Skeletal muscle tissue (tissue), 4 donors: ENCODE measurements around the gene ZFAND5. TPM values are rescaled to one million over a fixed set of nuclear protein-coding genes. Genes with fewer than 3 reads are reported as not detected.

Experiments
- H3K27ac ChIP-seq: one replicate; pipeline ENCODE4 v1.7.0; 2013; ENCODE audit warnings: mild to moderate bottlenecking, low read depth, low read length, inconsistent platforms
- H3K27me3 ChIP-seq, 3 donors: one replicate each; pipeline ENCODE4 v1.7.0; 2013; ENCODE audit warnings: low read length in 3 of 3; ENCODE audit not compliant: control insufficient read depth in 3 of 3, insufficient read depth in 3 of 3
- H3K36me3 ChIP-seq, 3 donors: one replicate each; pipeline ENCODE4 v1.7.0; 2013; ENCODE audit warnings: low read length in 3 of 3; ENCODE audit not compliant: control insufficient read depth in 3 of 3, insufficient read depth in 3 of 3
- H3K4me1 ChIP-seq, 3 donors: one replicate each; pipeline ENCODE4 v1.7.0; 2013; ENCODE audit warnings: low read length in 3 of 3, mild to moderate bottlenecking in 3 of 3; ENCODE audit not compliant: control insufficient read depth in 3 of 3, insufficient read depth in 3 of 3
- H3K4me3 ChIP-seq, 3 donors: one replicate each; pipeline ENCODE4 v1.7.0; 2013; ENCODE audit warnings: low read length in 3 of 3
- H3K9ac ChIP-seq, 3 donors: one replicate each; pipeline ENCODE4 v1.7.0; 2013; ENCODE audit warnings: low read length in 3 of 3, mild to moderate bottlenecking in 3 of 3, moderate library complexity in 2 of 3, low read depth in 1 of 3
- H3K9me3 ChIP-seq, 3 donors: one replicate each; pipeline ENCODE4 v1.7.0; 2013; ENCODE audit warnings: low read length in 3 of 3; ENCODE audit not compliant: control insufficient read depth in 3 of 3
- total RNA-seq: library from RNA; depleted of rRNA; stranded (reverse); fragments of >200 nt; gene quantifications from one replicate; pipeline ENCODE4 v1.2.3, GENCODE V29; 2014
- donor health status: Osteomylitis.

ZFAND5 gene
- total RNA-seq, 1 donor from 2014 or later = 104 TPM

DNA sequence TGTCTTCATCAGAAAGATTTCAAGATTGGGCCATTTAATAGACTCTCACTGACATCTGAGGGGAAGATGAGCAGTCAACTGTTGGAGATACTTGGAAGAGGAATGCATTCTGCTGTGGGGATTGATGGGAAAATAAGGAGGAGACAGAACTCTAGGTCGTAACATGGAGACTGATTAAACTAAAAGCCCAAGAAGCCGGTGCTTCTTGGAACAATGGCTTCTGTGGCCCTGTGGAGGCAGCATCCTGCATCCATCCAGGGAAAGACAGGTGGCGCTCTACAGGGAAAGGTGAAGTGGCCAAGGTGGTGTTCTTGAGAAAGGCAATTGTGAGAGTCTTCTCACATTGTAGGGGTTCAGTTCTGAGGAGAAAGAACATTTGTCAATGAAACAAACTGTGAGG lies 31.3 kb downstream of the ZFAND5 start:
- Histone ChIP-seq H3K4me1 (no peaks in the 10 kb centered on the region), H3K9ac (no peak overlapping the region), H3K27ac (no peak overlapping the region), H3K36me3 (no peaks in the 10 kb centered on the region), H3K9me3 (no peaks in the 10 kb centered on the region), H3K4me3 (no peak overlapping the region), H3K27me3 (no peaks in the 10 kb centered on the region)

DNA sequence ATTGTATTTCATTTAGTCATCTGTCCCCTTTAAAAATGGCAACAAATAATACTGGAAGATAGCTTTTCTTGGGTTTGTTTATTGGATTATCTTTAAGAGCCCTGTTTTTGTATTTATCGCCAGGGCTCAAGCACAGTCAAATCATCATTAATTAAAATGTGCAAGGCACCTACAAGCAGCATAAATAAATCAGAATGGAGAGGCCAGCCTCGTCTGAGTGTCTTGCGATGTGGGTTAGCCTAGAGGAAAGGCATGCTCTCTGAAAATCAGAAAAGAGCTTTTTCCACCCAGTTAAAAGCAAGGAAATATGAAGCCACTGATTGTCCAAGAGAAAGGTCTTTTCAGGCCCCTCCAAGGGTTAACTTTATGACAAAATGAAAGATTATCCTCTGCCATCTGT lies 31.8 kb downstream of the ZFAND5 start:
- Histone ChIP-seq H3K36me3 (no peaks in the 10 kb centered on the region), H3K9me3 (no peaks in the 10 kb centered on the region), H3K27ac (no peak overlapping the region), H3K9ac (no peak overlapping the region), H3K27me3 (no peaks in the 10 kb centered on the region), H3K4me1 (no peaks in the 10 kb centered on the region), H3K4me3 (no peak overlapping the region)

DNA sequence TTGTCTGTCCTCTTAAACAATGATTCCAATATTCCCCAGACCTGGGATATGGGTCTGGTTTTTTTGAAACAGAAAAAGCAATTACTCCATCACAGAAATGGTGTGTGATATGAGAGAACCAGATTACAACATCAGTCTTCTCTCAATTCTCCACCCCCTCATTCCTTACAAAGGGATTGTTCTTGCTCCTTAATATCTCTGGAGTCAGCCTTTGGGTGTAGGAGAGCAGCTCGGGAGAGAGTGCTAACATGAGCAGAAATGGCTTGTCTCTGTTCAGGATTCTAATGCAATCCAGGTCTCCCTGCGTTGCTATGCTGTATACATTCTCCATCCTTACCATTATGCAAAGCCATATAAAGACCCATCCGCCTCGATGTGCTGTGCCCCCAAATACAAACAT lies 32.7 kb downstream of the ZFAND5 start:
- no peaks in the 10 kb centered on the region for H3K36me3 ChIP-seq
- H3K27me3 ChIP-seq = no peaks in the 10 kb centered on the region
- H3K9ac ChIP-seq = no peak overlapping the region
- H3K4me3 ChIP-seq = no peak overlapping the region
- no peaks in the 10 kb centered on the region for H3K4me1 ChIP-seq
- no peaks in the 10 kb centered on the region for H3K9me3 ChIP-seq
- H3K27ac ChIP-seq = no peak overlapping the region

DNA sequence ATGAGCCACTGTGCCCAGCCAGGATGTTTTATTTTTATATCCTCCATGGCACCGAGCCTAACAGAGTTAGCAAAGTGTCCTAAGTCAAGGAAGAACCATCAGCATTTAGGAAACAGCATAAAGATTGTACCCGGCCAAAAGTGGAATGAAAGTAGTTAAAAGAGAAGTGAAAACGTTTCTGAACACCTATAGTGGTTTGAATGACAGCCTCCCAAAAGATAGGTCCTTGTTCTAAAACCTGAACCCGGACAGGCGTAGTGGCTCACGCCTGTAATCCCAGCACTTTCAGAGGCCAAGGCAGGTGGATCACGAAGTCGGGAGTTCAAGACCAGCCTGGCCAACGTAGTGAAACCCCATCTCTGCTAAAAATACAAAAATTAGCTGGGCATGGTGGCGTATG lies 37.4 kb downstream of the ZFAND5 start:
- Histone ChIP-seq H3K27me3 (no peaks in the 10 kb centered on the region), H3K9ac (no peak overlapping the region), H3K27ac (no peak overlapping the region)

DNA sequence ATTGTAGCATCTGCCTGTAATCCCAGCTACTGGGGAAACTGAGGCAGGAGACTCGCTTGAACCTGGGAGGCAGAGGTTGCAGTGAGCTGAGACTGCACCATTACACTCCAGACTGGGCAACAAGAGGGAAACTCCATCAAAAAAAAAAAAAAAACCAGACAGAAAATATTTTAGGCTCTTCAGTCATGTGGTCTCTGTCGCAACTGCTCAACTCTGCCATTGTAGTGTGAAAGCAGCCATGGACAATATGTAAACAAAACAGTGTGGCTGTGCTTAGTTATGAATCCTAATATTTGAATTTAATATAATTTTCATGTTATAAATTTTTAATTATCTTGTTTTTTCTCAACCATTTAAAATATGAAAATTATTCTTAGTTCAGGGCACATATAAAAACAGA lies 38.4 kb downstream of the ZFAND5 start:
- H3K4me1 ChIP-seq = peaks cover 0 to 6% (median 2%) of the 10 kb centered on the region in 3 donors
- H3K9ac ChIP-seq = no peak overlapping the region
- no peaks in the 10 kb centered on the region for H3K27me3 ChIP-seq

More for the DNA sequence above, 37.4 kb downstream of the ZFAND5 start:
- no peaks in the 10 kb centered on the region for H3K36me3 ChIP-seq
- H3K4me3 ChIP-seq = no peak overlapping the region
- peaks cover 0 to under 1% (median under 1%) of the 10 kb centered on the region in 3 donors for H3K4me1 ChIP-seq
- H3K9me3 ChIP-seq = no peaks in the 10 kb centered on the region

DNA sequence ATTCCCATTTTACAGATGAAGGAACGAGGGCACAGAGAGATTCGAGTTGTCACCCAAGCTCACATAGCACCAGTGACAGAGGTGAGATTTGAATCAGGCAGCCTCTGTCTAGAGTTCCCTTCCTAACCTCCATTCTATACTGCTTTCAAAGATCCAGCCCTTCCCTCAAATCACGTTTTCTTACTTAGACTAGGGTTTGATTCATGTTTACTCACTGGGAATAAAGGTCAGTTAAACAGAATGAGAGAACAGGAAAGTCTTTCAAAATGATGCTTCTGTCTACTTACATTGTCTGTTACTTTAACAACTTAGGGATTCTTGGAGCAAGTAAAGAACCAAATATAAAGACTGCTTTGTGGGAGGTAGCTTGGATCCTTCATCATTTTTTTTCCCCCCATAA lies 40.0 kb downstream of the ZFAND5 start:
- peaks cover 0 to 6% (median 2%) of the 10 kb centered on the region in 3 donors for H3K4me1 ChIP-seq
- H3K27ac ChIP-seq = no peak overlapping the region
- H3K4me3 ChIP-seq = no peak overlapping the region
- H3K9me3 ChIP-seq = no peaks in the 10 kb centered on the region
- no peak overlapping the region for H3K9ac ChIP-seq
- H3K27me3 ChIP-seq = no peaks in the 10 kb centered on the region
- no peaks in the 10 kb centered on the region for H3K36me3 ChIP-seq

More for the DNA sequence above, 38.4 kb downstream of the ZFAND5 start:
- H3K36me3 ChIP-seq = no peaks in the 10 kb centered on the region
- no peak overlapping the region for H3K4me3 ChIP-seq
- H3K9me3 ChIP-seq = no peaks in the 10 kb centered on the region
- no peak overlapping the region for H3K27ac ChIP-seq

DNA sequence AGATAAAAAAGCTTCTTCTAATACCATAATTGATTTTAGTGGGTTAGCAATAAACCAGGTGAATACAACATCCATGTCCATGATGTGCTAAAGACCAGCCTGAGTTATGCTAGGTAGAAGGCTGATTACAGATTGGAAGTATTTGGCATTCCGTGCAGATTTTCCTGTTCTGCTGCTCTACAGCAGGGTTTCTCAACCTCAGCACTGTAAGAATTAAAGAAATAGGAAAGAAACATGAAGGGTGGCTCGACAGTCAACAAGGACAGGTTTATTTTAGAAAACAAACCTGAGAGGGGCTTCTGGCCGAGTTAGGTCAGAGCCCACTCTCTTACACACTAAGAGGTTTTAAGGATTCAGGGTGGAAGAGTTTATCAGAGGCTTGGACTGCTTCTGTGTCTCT lies 42.3 kb downstream of the ZFAND5 start:
- Histone ChIP-seq H3K9ac (no peak overlapping the region), H3K27ac (no peak overlapping the region), H3K27me3 (no peaks in the 10 kb centered on the region), H3K4me1 (peaks cover 0 to 6% (median 2%) of the 10 kb centered on the region in 3 donors), H3K36me3 (no peaks in the 10 kb centered on the region), H3K4me3 (no peak overlapping the region), H3K9me3 (no peaks in the 10 kb centered on the region)

DNA sequence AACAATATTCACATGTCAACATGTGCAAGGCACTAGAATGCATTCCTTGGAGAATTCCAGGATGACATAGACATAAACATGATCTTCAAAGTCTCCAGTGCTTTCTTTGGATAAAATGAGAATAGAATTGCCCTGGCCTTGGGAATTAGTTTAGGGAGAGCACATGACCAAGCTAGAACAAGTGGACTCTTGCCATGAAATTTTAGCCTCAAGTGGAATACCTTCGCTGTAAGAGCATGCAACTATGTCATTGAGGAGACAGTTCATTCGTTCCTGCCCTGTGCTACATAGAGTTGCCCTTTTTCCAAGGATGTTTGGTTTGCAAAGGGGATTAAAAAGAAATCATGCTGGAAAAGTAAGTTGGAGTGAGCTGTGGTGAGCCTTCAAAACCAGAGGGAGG lies 42.7 kb downstream of the ZFAND5 start:
- H3K36me3 ChIP-seq = no peaks in the 10 kb centered on the region
- H3K4me3 ChIP-seq = no peak overlapping the region
- H3K27me3 ChIP-seq = no peaks in the 10 kb centered on the region
- H3K4me1 ChIP-seq = peaks cover 0 to 6% (median 2%) of the 10 kb centered on the region in 3 donors
- no peak overlapping the region for H3K27ac ChIP-seq
- no peaks in the 10 kb centered on the region for H3K9me3 ChIP-seq
- H3K9ac ChIP-seq = no peak overlapping the region

DNA sequence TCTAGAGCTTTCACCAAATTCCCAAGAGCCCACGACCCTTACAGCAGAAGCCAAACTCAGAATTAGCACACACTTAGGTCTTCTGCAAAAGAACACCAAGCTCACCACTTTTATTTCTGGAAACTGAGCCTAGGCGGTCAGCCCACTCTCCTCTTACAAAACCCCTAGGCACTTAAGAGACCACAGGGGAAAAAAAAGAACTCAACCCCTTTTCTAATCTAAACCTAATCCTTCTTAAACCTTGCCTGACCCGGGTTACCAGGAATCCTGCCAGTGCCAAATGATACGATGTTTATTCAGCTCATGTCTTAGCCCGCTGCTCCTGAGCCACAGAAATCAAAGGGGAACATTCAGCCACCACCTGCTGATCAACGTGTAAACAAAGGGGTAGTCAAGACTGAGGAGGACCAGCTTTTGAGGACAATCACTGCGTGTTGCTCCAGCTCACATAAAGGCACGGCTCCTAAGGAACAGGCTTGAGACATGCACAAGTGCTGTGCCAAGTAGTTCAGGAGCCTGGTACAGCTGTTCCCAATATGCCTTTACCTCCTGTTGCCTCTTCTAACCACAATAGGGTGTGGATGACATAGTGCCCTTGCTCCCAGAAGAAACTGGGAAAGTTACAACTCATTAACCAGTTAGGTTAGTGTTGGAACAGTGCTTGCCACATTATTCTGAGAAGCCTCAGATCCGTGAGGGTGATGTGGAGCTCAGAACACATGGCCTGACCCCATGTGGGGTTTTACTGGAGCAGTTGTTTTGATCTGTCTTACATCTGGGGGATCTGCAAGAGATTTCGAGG lies 49.3 kb downstream of the ZFAND5 start:
- Histone ChIP-seq H3K9ac (peak overlapping the region; percentile 60 to 75 (median 73)), H3K27ac (peak overlapping the region; percentile 78), H3K9me3 (no peaks in the 10 kb centered on the region), H3K27me3 (no peaks in the 10 kb centered on the region), H3K36me3 (no peaks in the 10 kb centered on the region), H3K4me1 (peaks cover 17 to 24% (median 18%) of the 10 kb centered on the region in 3 donors), H3K4me3 (peak overlapping the region; percentile 39 to 70 (median 66))

DNA sequence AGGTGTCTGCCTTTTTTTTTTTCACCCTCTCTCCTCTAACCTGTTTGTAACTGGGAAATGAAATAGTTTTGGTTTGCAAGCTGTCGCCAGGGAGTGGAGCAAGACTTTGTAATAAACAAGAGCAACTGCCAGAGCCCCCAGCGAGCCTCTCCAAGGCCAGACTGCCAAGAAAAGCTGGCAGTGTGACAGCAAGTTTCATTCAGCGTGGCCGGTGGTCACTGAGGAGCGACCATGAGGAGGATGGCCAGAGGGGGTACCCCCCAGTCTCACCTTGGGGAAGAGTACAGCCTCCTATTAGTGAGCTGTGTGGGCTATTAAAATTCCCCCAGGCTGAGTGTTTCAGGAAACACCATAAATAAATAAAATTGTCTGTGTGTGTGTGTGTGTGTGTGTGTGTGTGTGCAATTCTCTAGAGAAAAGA lies 49.9 kb downstream of the ZFAND5 start:
- Histone ChIP-seq H3K4me3 (peak overlapping the region; percentile 39 to 70 (median 66)), H3K27ac (peak overlapping the region; percentile 78), H3K9ac (peak overlapping the region; percentile 60 to 75 (median 70)), H3K4me1 (peaks cover 17 to 24% (median 18%) of the 10 kb centered on the region in 3 donors), H3K36me3 (no peaks in the 10 kb centered on the region), H3K9me3 (no peaks in the 10 kb centered on the region), H3K27me3 (no peaks in the 10 kb centered on the region)
